Common myeloid progenitor, CD34-positive (primary cell): Measurements from ENCODE around the gene DMPK.

Experiments
- CTCF ChIA-PET: fragments of 350-600 bp; sonication (Branson Sonifier 250); formaldehyde crosslinking; loops from one replicate; lab custom pipeline; 2021; ENCODE audit warnings: antibody characterized with exemption; lab: Charles Lee
- POLR2A ChIA-PET: fragments of 350-600 bp; sonication (Branson Sonifier 250); formaldehyde crosslinking; loops from one replicate; lab custom pipeline; 2021; ENCODE audit warnings: antibody characterized with exemption; lab: Charles Lee
- DNase-seq, 3 donors: peaks; one replicate each; pipeline versions ENCODE4 v3.0.0 to v3.0.0-alpha.2; 2013
- H3K27ac ChIP-seq, 2 experiments: 1 replicate in 1 of 2; 2 replicates in 1 of 2; pipeline ENCODE4 v1.7.0; 2013; ENCODE audit warnings: inconsistent platforms in 2 of 2, low read length in 2 of 2, mild to moderate bottlenecking in 2 of 2, low read depth in 1 of 2, moderate library complexity in 1 of 2; ENCODE audit not compliant: severe bottlenecking in 2 of 2, insufficient read depth in 1 of 2, poor library complexity in 1 of 2
- H3K27me3 ChIP-seq, 5 experiments: replicated peaks in 2 of 5; 1 replicate in 3 of 5; 2 replicates in 2 of 5; pipeline versions ENCODE4 v1.6.1 to v1.7.0; 2013; ENCODE audit warnings: low read length in 4 of 5, mild to moderate bottlenecking in 2 of 5, moderate library complexity in 2 of 5, inconsistent platforms in 1 of 5; ENCODE audit not compliant: insufficient read depth in 5 of 5, control insufficient read depth in 4 of 5
- H3K36me3 ChIP-seq, 4 experiments: 1 replicate in 2 of 4; 2 replicates in 2 of 4; pipeline versions ENCODE4 v1.6.1 to v1.7.0; 2013; ENCODE audit warnings: low read length in 3 of 4, control low read depth in 1 of 4, mild to moderate bottlenecking in 1 of 4; ENCODE audit not compliant: control insufficient read depth in 4 of 4, insufficient read depth in 4 of 4
- H3K4me1 ChIP-seq, 4 experiments: 1 replicate in 3 of 4; 2 replicates in 1 of 4; pipeline versions ENCODE4 v1.6.1 to v1.7.1; 2013; ENCODE audit warnings: low read length in 3 of 4, mild to moderate bottlenecking in 3 of 4, control low read depth in 1 of 4, inconsistent platforms in 1 of 4, moderate library complexity in 1 of 4; ENCODE audit not compliant: control insufficient read depth in 4 of 4, insufficient read depth in 4 of 4; ENCODE audit errors: control extremely low read depth in 1 of 4
- H3K4me3 ChIP-seq, 7 experiments: 1 replicate in 4 of 7; 2 replicates in 3 of 7; pipeline versions ENCODE4 v1.5.1 to v1.7.0; 2013; ENCODE audit warnings: mild to moderate bottlenecking in 7 of 7, low read length in 6 of 7, moderate library complexity in 6 of 7, inconsistent platforms in 2 of 7, low read depth in 2 of 7, control low read depth in 1 of 7; ENCODE audit not compliant: insufficient read depth in 4 of 7, control insufficient read depth in 1 of 7; ENCODE audit errors: extremely low read depth in 1 of 7
- H3K9me3 ChIP-seq, 5 experiments: 1 replicate in 4 of 5; 2 replicates in 1 of 5; pipeline versions ENCODE4 v1.6.1 to v1.7.1; 2013; ENCODE audit warnings: low read length in 4 of 5, mild to moderate bottlenecking in 2 of 5, inconsistent platforms in 1 of 5, low read depth in 1 of 5, moderate library complexity in 1 of 5; ENCODE audit not compliant: control insufficient read depth in 4 of 5, insufficient read depth in 2 of 5; ENCODE audit errors: control extremely low read depth in 1 of 5
- WGBS: methylation state at CpG from one replicate; pipeline ENCODE4 v1.1.5; 2013; ENCODE audit not compliant: insufficient coverage; 5-methylcytosine and 5-hydroxymethylcytosine counted together

Gene DMPK

DNA sequence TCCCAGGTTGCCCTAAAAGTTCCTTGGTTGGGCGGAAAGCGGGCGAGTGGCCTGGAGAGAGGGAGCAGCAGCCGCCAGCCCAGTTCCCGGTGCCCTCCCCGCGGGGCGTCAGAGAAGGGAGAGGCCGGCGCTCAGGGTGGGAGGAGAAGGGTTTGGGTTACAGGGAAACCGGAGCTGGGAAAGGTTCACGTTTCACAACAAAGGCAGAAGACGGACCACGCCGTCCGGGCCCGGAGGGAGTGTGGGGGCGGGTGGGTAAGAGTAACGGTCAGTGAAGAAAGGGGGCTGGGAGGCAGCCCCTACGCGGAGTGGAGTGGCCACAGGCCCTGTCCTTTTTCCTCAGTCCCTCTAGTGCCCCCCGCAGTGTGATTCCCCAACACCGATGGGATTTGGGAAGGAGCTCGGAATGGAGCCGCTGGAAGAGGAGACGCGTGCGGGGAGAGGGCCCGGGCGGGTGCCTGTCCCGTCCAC lies 14.8 kb downstream of the DMPK start:
- Histone ChIP-seq H3K27me3 (peaks cover 0 to 75% (median 21%) of the 10 kb centered on the region in 5 experiments), H3K4me3 (peak overlapping the region in 3 of 7 experiments; percentile 74 to 85 (median 79)), H3K9me3 (no peaks in the 10 kb centered on the region), H3K36me3 (no peaks in the 10 kb centered on the region), H3K4me1 (peaks cover 0 to 39% (median 33%) of the 10 kb centered on the region in 4 experiments), H3K27ac (peak overlapping the region in 1 of 2 experiments; percentile 54)
- ChIA-PET CTCF (interaction anchor here (0.6 to 10.6 kb wide), 3 partner anchors 26 to 58 kb away, joined by 3 to 138 read pairs (median 3); partner anchors contain the start of gene DMWD), POLR2A (interaction anchor here (1.8 kb wide), 1 partner anchor 50 kb away, joined by 4 read pairs; no protein-coding TSS in a partner anchor)
- no peak for DNase-seq
- WGBS = 61% methylated on average over 22 of the region's 31 CpGs

DNA sequence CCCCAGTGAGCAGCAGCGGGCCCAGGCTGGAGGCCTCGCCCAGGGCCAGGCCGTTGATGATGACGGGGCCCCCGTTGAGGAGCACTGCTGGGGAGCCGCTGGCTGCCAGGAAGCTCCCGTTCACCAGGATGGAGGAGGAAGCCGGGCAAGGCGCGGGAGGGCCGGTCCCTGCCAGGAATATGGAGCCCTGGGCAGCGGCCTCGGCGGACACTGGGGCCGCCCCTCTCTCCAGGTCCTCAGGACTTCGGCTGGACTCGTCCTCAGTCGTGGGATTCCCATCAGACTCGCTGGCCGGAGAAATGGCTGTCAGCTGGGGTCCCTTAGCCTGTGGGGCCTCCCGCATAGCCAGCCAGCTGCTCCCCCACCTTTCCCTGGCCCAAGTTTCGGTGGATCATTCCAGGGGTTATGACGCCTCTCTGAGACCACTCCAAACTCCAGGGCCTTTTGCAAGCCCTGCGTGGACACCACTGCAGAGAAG lies 15.4 kb downstream of the DMPK start:
- DNase-seq = no peak
- Histone ChIP-seq H3K36me3 (no peaks in the 10 kb centered on the region), H3K27me3 (peaks cover 0 to 70% (median 16%) of the 10 kb centered on the region in 5 experiments), H3K4me3 (no peak overlapping the region), H3K9me3 (no peaks in the 10 kb centered on the region), H3K27ac (peak overlapping the region in 1 of 2 experiments; percentile 34), H3K4me1 (peaks cover 0 to 39% (median 31%) of the 10 kb centered on the region in 4 experiments)
- ChIA-PET POLR2A (no interaction called here), CTCF (interaction anchor here (0.6 to 10.6 kb wide), 2 partner anchors 27 to 58 kb away, joined by 3 to 138 read pairs; partner anchors contain the start of gene DMWD)
- 96% methylated on average over 21 of the region's 24 CpGs for WGBS

DNA sequence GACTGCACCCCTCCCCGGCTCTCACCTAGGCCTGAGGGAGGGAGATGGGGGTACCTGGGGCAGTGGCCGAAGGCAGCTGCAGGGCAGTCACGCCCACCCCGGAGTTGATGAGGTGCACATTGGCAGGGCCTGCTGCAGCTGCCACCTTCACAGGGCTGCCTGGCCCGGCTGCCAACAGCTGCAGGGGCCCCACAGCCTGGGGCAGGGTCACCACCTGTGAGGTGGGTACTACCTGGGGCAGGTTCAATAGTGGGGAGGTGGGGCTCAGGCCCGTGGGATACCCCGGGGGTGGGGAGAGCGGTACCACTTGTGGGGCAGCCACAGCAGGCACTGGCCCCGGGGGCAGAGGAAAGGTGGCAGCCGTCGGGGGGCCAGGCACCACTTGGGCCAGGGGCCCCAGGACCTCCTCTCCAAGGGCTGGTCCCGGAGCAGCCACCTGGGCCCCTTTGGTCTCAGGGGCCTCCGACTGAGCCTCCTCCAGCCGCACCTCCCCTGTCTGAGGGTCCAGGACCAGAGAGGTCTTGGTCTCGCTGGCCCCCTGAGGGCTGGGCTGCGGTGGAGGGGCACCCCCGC lies 15.9 kb downstream of the DMPK start:
- Histone ChIP-seq H3K27me3 (peaks cover 0 to 64% (median 16%) of the 10 kb centered on the region in 5 experiments), H3K9me3 (no peaks in the 10 kb centered on the region), H3K4me3 (no peak overlapping the region), H3K36me3 (no peaks in the 10 kb centered on the region), H3K4me1 (peaks cover 0 to 39% (median 31%) of the 10 kb centered on the region in 4 experiments), H3K27ac (no peak overlapping the region)
- ChIA-PET CTCF (interaction anchor here (10.6 kb wide), 1 partner anchor 27 kb away, joined by 138 read pairs; the partner anchor contains the start of gene DMWD), POLR2A (no interaction called here)
- DNase-seq = no peak
- WGBS = 96% methylated on average over 16 of the region's 17 CpGs

DNA sequence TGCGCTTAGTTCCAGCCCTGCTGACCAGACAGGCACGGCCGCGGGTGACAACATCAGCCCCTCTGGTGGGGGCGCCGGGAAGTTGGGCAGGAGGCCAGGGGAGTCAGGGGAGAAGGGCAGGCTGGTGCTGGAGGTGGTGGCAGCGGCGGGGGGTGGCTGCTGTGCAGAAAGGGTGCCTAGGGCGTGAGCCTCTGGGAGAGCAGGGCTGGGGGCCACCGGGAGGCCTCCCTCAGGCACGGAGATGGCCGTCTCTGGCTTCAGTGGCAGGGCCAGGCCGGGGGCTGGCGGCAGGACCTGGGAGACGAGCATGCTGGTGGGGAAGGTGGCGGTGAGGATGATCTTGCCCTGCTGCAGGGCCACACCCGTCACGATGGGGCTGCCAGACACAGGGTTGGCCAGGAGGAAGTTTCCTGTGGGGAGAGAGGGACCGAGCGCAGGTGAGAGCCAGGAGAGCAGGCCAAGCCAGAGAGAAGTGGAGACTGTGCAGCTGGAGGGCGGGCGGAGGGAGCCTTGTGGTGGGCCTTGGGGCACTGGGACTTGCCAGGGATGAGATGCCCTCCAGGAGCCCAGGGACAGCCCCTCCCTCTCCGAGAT lies 16.5 kb downstream of the DMPK start:
- Histone ChIP-seq H3K4me1 (peaks cover 0 to 35% (median 27%) of the 10 kb centered on the region in 4 experiments), H3K27ac (no peak overlapping the region), H3K36me3 (no peaks in the 10 kb centered on the region), H3K27me3 (peaks cover 0 to 59% (median 13%) of the 10 kb centered on the region in 5 experiments), H3K4me3 (no peak overlapping the region), H3K9me3 (no peaks in the 10 kb centered on the region)
- POLR2A ChIA-PET = no interaction called here
- 95% methylated on average over 19 of the region's 23 CpGs for WGBS
- no peak for DNase-seq
- CTCF ChIA-PET = no interaction called here

DNA sequence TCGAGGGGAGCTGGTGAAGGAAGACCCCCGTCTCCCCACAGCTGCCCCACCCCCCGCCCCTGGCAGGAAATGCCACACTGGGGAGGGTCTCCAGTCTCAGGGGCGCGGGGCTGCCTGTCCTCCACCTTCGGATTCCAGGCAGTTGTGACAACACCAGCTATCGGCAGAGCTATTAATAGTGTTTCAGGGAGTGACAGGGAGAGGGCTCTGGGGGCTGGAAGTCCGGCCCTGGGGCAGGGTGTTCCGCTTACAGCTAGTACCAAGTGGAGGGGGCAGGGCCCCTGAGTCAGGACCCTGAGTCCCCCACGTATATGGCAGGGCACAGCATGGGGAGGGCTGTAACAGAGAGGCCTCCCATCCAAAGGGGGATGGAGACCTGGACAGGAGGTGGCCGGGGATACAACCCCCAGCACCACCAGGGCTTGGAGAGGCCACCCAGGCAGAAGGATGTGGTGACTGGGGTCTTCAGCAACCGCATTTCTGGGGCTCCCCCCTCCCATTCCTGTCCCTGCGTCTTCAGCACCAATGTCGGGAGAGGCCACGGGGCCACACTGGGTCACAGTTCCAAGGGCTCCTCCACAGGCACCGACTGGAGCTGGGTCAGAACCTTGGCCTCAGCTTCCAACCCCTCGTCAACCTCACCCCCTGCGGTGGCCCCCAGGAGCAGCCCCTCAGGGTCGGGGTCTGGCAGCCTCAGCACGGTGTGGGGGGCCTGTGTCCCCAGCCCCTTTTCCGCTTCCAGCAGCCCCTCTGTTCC lies 17.2 kb downstream of the DMPK start:
- WGBS = 92% methylated on average over 8 of the region's 21 CpGs
- CTCF ChIA-PET = interaction anchor here (0.7 kb wide), 1 partner anchor 11 kb away, joined by 3 read pairs; no protein-coding TSS in a partner anchor

DNA sequence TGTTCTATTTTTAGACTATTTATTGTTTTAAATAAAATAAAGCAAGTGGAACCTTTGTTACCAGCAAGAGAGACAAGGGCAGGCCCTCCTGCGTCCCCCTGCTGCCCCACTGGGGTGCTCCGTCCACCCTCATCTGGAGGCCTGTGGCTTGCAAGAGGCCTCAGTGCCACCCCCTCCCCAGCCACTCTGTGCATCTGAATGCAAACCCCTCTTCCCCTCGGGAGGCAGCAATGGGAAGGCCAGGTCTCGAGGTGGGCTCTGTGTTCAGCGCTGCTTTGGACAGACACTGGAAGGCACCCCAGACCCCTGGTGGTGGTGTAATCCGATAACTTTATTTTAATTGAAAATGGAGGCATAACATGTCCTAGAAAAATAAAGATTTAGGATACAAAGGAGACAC lies 17.8 kb downstream of the DMPK start:
- DNase-seq = no peak
- POLR2A ChIA-PET = no interaction called here
- Histone ChIP-seq H3K27me3 (peaks cover 0 to 56% (median 13%) of the 10 kb centered on the region in 5 experiments), H3K36me3 (no peaks in the 10 kb centered on the region), H3K4me1 (peaks cover 0 to 22% (median 15%) of the 10 kb centered on the region in 4 experiments), H3K4me3 (no peak overlapping the region), H3K27ac (no peak overlapping the region), H3K9me3 (no peaks in the 10 kb centered on the region)
- 100% methylated on average over 3 of the region's 6 CpGs for WGBS
- CTCF ChIA-PET = interaction anchor here (0.7 kb wide), 1 partner anchor 11 kb away, joined by 3 read pairs; no protein-coding TSS in a partner anchor

More for the DNA sequence above, 17.2 kb downstream of the DMPK start:
- POLR2A ChIA-PET = no interaction called here
- Histone ChIP-seq H3K27me3 (peaks cover 0 to 56% (median 13%) of the 10 kb centered on the region in 5 experiments), H3K4me3 (no peak overlapping the region), H3K4me1 (peaks cover 0 to 29% (median 21%) of the 10 kb centered on the region in 4 experiments), H3K9me3 (no peaks in the 10 kb centered on the region), H3K27ac (no peak overlapping the region), H3K36me3 (no peaks in the 10 kb centered on the region)
- no peak for DNase-seq
